Activated T-helper 1 cell treated with anti-CD3 and anti-CD28 coated beads, Interleukin-2, amount 50 U/mL, for 16 hours (primary cell): ENCODE data around the gene SND1.

Experiments
- DNase-seq, 2 donors: peaks; one replicate each; pipeline ENCODE4 v3.0.0-alpha.2; 2020; ENCODE audit warnings: low read depth in 1 of 2, low spot score in 1 of 2

The SND1 gene

DNA sequence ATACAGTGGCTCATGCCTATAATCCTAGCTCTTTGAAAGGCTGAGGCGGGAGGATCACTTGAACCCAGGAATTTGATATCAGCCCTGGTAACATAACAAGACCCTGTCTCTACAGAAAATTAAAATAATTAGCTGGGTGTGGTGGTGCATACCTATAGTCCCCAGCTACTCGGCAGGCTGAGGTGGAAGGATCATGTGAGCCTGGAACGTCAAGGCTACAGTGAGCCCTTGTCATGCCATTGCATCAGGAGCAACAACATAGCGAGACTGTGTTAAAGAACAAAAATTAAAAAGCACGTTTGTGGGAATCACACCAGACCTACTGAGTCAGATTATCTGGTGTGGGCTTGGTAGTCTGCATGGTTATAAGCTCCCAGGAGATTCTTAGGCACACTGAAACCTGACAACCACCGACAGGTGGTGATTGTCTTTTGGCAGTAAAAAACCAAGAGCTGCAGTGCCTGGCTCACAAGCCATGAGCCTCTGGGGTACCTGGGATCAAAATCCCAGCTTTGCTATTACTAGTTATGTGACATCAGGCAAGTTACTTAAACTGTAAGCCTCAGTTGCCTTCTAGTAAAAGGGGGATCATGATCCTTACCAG lies 146.9 kb downstream of the SND1 start:
- no peak for DNase-seq

DNA sequence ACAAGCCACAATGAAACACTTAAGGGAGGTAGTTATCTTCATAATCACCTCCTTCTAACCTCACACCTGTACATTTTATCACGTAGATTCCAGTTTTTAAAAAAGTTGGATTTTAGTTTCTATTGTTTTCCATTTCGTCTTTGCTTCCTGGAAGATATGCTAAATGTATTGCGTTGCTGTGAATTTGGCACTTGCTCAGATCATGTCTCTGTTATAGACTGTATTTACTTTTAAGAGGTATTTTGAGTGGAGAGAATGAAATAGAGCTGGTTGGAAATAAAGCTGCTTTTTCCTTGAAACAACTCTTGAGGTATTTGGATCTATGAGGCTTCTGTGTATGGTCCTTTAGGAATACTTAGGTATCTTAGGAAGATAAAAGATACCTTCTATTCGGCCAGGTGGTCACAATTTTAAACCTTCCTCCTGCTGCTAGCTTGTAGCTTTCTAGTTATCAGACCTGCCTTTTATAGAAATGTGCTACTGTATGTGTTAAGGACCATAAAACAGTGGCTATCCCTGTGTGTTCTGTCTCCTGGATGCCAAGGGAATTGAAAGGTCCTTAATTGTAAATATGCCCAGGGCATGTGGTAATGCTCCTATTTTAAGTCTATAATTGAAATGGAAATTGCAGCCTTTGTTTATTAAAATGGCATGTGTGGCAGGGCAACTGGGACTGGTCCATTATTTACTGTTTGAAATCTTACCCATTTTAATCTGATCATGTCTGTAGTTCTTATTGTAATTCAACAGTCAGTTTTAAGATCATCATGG lies 147.7 kb downstream of the SND1 start:
- DNase-seq, result no peak

DNA sequence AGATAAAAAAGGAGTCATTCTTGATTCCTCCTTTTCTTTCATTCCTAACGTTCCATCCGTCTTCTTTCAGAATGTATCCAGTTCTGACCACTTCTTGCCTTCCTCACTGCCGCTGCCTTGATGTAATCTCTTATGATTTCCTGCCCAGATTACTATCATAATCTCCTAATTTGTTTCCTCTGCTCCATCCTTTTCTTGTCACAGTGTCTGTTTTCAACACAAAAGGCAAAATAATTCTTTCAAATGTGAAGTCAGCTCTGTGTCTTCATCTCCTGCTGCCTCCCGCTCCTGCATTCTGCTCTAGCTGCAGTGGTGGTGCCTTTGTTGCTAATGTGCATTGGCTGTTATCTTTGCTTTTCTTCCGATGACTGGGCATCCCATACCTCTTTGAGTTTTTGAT lies 150.9 kb downstream of the SND1 start:
- DNase-seq, result no peak

DNA sequence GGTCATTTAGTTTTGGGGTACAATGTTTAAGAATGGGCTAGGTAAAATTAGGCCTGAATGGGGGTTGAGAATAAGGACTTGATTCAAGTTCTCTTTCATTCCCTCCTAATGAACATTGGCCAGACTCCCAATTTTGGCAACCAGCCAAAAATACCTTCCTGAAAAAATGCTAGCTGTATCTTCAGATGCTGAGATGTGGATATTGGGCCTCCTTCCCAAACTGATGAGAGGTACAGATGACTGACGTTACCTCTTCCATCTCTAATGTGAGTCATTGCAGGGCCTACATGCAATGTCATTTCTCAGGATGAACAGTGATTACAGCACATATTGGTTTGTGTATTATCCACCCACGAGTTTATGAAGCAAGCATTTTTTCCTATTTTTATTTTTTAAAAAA lies 151.6 kb downstream of the SND1 start:
- DNase-seq, result no peak

DNA sequence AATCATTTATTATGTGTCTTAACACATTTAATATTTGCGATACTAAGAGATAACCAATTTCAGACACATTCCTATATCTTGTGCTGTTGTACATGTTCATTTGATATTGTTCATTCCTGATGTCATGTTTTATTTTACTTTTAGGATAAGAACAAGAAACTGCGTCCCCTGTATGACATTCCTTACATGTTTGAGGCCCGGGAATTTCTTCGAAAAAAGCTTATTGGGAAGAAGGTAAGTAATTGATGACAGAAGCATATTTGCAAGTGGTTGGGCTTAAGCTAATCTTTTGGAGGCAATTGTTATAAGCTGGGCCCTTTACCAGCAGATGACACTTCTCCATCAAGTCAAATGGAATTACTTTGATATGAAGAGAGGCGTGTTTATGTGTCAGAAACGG lies 155.3 kb downstream of the SND1 start:
- no peak for DNase-seq

DNA sequence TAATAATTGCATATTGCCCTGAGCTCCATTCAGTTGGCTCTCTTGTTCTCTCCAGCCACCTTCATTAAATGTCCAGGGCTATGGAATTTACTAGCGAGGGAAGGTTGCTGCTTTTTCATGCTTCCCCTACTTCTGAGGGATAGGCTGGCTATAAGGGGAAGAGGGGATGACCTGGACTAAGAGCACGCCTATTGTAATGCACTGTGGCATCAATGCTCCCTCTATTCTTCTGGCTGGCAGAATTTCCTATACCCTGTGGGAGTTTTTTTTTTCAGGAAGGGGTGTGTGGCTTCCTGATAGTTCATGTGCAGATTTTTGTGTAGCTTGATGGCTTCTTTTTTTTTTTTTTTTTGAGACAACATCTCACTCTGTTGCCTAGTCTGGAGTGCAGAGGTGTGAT lies 155.8 kb downstream of the SND1 start:
- no peak for DNase-seq

DNA sequence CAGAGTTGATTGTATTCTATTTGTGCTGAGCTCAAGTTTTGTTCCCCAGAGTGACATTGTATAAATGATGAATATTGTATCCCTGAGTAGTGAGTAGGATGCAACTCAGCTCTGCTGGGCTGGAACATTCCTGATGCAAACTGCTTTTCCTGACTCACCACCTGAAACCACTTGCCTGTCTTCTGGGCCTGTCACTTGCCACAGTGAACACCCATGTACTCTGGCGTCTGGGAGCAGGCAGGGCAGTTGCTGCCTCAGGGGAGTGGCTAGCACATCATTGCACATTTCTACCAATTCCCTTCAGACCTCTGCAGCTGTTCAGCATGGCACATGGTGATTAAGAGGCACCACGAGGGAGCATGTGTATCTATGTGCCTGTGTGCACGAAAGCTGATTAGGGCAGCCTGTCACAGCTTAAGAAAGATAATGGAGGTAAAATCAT lies 157.3 kb downstream of the SND1 start:
- DNase-seq, result no peak

DNA sequence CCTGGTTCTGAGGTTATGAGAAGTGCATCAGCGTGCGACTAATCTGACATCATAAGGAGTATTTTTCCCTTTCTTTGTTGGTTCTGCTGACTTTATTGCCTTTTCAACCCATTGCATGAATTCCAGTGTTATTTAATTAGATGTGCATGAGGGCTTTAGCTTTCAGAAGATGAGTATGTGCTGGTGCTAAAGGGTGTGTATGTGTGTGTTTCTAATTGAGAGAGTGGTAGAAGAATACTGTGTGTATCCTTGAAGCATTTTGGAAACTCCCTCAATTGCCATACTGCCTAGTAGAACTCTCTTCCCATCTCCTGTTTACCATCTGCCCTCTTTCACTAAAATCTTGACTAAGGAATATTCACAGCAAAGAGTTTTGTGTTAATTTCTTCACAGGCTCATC lies 158.1 kb downstream of the SND1 start:
- no peak for DNase-seq

DNA sequence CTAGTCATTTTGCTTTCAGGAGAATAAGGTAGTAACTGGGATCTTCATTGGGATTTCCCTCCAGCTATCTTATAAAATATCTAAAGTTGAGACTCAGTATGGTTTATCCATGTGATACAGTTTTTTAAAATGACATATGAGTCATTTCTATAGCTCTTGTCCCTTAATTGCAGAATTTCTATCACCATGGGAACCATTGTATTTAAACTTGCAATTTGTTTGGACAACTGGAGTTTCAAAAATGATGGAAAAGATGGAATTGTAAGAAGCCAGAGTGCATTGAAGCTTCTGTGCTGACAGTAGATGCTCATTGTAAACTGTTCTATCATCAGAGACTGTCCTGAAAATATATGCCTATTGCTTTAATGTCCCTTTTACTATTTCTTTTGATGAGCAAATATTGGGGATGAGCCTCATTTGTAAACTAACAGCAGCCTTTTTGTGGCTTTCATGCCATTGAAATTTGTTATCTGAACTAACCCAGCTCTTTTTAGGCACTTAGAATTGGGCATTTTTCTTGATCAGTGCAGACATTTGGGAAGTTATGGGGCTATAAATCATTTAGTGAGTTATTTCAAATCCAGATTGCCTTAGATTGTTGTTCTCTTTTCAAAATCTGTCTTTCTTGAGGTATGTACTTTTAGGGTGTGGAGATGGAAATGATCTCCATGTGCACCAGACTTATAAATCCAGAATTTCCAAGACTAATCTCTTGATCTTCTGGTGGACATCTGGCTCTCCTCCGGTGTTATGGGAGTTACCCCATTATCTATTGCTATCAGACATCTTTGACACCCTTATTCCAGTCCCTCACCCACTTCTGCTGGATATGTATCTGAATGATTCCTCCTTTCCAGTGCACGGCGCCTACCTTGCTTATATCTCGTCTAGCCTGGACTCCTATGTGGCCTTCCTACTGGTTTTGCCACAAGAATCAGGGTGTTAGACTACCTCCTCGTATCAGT lies 159.0 kb downstream of the SND1 start:
- no peak for DNase-seq

DNA sequence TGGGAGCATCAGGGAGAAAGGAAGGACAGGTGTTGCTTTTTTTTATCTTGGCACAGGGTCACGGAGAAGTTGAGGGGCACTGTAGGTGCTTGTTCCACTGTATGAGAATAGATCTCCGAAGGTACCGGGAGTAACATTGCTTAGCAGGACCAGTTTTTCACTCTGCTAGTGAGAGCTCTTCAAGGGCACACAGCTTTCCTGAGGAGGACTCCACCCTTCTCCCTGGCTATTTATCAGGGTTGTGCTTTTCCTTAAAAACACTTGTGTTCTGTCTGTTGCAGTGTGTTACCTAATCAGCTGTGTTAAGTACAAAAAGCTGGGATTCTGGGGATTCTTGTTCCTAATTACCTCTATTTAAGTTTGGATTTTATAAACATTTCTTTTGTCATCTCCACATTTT lies 160.5 kb downstream of the SND1 start:
- no peak for DNase-seq

DNA sequence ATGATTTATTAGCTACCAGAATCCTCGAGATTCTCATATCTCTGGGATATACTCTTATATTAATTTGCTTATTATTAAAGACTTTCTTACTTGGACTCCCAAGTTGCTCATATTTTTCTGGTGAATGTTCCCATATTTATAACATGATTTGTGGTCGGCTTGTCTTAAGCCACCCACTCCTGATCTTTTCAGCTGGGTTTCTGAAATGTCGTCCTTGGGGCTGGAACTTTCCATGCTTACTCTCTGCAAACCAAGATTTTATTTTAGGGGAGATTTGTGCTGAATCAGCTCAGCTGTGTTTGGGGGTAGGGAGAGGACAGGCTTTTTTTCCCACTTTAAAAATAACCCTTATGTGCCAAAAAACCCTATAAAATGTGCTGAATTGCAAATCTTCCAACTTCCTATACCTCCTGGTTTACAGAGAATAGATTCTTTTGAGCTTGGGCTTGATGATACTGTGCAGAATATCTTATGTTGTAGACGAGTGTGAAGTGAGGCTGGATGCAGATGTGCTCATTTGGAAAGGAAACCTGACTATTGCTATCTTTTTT lies 162.1 kb downstream of the SND1 start:
- DNase-seq, result no peak

DNA sequence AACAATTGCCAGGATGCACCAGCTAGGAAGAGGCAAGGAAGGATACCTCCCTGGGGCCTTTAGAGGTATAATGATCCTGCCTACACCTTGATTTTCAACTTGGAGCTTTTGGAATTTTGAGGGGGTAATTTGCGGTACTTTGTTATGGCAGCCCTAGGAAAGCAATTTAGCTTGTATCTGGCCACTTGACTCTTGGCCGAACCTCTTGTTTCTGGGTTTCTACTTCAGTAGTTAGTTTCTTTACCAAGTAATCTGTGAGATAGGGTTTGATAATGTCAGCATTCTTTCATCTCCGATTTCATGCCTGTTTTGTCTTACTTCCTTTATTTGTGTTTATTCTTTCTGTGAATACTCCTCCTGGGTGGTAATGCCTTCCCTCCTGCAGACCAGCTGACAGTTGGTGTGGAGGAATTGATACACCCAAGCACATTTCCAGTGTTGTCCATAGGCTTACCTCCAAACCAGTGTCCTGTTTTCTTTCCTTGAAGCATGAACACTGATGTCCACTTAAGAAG lies 163.7 kb downstream of the SND1 start:
- no peak for DNase-seq

DNA sequence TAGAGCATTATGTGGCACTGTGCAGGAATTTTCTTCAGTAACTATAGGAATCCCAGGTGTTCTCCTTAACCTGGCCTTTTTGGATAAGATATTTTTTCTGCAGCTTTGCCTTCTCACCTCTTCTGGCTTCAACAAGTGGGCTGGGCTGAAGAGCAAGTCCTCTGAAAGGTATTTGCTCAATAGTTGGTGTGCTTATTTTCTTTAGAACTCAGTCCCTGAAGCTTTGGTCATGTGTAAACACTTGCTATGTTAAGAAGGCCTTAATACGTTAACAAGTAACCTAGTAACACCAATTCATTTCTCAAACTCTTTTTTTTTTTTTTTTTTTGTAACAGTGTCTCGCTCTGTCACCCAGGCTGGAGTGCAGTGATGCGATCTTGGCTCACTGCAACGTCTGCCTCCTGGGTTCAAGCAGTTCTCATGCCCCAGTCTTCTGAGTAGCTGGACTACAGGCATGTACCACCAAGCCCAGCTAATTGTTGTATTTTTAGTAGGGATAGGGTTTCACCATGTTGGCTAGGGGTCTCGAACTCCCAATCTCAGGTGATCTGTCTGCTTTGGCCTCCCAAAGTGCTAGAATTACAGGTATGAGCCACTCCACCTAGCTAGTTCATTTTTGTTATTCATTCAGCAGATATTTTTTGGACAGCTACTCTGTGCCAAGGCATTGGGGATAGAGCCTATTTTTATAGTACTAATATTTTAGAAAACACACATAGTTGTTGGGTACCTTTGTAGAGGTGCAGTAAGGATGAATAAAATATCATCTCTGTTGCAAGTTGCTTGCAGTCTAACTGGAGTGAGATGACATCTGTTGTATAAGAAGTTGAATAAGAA lies 164.6 kb downstream of the SND1 start:
- DNase-seq, result no peak

DNA sequence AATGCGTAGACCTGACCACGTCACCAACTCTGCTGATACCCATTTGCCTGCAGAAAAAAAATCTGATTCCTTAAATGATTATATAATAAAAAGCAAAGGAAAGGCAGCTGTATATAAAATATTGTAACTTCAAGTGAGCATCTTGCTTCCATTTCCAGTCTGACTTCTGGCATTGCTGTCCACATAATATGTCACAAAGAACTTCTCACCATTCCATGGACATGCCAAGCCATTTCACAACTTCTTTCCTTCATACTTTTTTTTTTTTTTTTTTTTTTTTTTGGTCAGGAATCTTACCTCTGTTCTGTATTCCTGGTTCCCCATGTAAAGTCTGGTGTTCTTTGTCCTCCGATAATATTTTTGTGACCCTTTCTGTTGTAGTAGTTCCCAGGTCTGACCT lies 165.5 kb downstream of the SND1 start:
- DNase-seq, result no peak

DNA sequence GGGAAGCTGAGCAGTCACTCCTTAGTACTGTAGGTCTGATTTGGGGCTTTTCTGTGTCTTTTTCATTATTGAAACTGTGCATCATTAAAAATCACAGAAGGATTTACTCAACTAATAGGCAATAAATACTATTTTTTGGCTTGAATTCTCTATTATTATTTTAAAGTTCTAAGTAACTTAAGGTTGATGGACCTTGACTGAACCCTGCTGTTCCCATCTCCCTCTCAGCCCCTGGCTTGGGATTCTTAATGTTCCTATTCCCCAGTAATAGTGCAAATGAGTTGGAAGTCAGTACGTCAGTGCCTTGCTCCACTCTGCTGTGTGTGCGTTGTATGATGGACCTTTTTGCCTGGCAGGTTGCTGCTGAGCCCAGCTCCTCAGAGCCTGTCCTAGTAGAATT lies 166.3 kb downstream of the SND1 start:
- DNase-seq, result no peak

DNA sequence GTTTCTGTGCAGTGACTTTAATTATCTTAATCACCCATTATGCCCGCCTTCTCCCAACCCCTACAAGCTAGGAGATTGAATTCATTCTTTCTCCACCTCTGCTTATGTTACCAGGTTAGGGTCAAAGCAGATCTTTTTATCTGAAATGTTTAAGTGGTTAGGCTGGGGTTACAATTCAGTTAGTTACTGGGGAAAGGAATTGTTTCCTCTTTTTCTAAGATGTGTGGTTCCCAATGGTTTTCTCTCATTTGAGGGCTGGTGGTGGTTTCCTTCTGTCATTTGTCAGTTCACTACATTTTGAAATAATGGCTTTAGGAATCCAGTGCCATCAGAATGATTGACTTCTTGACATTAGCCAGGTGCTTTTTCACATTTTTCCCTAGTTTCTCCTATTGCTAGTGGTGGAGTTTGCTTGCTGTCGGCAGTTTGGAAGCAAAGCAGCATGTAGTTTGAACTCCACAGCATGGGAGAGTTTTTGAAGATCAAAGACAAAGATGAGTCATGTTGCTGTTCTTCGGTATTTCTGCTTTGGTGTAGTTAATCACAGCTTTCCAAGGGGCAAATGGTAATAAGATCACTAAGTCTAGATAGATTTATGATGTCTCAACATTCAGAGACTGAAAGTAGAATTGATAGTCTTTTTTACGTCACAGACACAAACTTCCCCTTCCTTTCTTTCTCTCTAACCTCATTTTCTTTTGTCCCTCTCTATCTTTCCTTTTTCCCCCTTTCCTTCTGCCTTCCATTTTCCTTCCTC lies 168.2 kb downstream of the SND1 start:
- no peak for DNase-seq

DNA sequence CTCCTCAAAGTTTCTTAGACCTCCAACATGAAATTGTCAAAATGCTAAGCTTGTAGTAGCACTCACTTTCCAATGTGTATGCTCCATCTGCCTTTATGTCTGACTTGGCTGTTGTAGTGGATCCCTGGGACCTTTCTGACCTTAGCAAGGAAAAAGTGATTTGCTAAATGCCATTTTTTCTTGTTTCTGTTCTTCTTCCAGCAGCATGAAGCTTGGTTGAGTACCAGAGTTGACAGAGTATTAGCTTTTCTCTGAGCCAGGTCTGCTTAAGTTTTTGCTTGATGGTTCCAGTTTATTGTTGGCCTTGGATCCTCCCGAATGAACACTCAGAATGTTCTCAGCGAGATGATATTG lies 168.7 kb downstream of the SND1 start:
- no peak for DNase-seq

DNA sequence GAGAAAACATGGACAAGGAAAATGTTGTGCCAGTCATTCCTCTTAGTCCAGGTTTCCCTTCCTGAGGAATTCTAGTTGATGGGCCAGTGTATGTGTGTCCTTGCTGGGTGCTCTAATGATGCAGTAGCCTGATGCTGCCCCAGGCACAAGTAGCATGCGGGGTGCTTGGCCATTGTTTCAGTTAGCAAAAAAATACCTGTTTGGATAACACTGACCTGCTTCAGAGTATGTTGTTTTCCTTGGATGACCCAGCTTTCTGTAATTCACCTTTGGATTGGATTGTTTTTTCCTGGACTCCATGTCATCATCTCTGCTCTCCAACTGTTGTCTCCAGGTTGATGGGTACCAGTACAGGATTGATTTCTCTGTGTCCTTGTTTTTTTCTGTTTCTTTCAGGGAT lies 169.2 kb downstream of the SND1 start:
- no peak for DNase-seq

DNA sequence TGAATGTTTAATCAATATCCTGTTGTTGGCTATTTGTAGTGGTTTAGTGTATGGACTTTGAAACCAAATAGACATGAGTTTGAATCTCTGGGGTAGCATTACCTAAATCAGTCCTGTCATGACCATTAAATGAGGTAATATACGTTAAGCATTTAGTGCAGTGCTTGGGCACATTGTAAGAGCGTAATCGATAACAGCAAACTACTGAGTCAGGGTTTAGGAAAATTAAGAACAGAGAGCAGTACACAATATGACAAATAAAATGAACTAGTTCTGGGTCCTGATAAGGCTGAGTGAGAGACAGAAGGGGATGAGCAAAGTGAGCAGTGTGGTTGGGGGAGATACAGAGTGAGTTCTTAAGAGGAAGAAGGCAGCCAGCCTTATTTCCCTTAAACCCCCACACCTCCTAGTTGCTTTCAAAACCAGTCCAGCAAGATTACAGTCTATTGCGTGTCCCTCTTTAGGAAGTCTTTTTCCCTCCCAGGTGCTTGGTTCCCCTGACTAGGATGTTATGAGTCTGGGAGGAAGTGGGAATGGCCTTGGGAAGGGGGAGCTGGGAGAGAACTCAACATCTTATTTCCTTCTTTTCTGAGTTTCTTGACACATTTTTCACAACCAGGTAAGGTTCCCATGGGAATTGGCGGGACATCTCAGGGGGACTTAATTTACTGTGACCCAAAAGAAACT lies 171.0 kb downstream of the SND1 start:
- DNase-seq, result no peak
